ENCODE results near the gene ABAT. TPM values are rescaled to one million over a fixed set of nuclear protein-coding genes. Genes with fewer than 3 reads are reported as not detected.

Gene ABAT
- total and polyA plus RNA-seq, 2 of the 8 experiments (the other 6 are each of a cell fraction or from before 2014, with no cell fraction given): 6.4 to 8.4 TPM

GRCh38 chr16:8631818-8632465 is 42.5 kb upstream of the ABAT start (continued):
- TF ChIP-seq CBX5 (IDR thresholded peaks at IDR 0.05; ENCODE audit: low read depth, low read length): no peak
- TF ChIP-seq GABPA (IDR thresholded peaks at IDR 0.05; ENCODE audit: borderline replicate concordance, insufficient read depth, low read length): no peak
- TF ChIP-seq RNF2 (IDR thresholded peaks at IDR 0.05; ENCODE audit: borderline replicate concordance, low read depth, low read length, missing control alignments, poor library complexity, severe bottlenecking): no peak
- no peak for TF ChIP-seq BCL11A (IDR thresholded peaks at IDR 0.05; ENCODE audit: low read depth in 2 of 2, low read length in 2 of 2)
